ENCODE data around the gene EBF3.

Gene EBF3

GRCh38 chr10:129958629-129959543, 5.2 kb downstream of the EBF3 start:
- no peak for DNase-seq

- peak; percentile 45 for DNase-seq
Measured at GRCh38 chr10:129958148-129958628, 5.9 kb downstream of the EBF3 start.

DNA sequence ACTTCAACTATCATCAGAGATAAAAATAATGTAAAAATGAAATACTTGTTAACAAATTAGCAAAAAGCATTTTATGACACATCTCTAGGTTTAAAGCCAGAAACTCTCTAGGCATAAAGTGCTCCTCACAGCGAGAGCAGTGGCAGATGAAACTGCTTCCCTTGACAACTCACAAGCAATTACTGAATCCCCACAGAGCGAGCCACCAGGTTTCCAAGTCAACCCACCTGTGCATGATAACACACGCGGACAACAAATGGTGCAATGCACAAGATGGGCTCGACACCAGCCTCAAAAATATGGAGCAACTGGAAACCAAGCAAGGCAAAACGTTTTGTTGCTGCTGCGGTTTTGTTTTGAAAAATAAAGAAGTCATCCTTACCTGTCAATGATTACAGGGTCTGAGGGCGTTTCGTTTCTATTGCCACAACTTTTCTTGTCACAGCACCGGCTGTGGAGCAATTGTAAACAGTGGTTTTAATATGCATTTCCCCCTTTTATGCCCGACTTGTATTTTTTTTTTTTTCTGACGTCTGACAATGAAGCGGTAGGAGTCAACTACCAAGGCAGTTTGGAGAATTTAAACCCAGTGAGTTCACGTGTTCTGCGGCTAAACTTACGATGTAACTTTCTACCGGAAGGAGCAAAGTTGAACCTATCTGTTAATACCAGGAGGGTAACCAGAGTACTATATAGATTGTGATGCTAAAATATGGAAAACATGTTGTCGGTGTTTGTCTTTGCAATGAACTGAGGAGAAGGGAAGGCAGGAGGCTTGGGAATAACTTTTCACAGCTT, 7.0 kb downstream of the EBF3 start:
- DNase-seq, result no peak

- no peak for DNase-seq
Measured at GRCh38 chr10:129956286-129956670, 7.8 kb downstream of the EBF3 start.

DNA sequence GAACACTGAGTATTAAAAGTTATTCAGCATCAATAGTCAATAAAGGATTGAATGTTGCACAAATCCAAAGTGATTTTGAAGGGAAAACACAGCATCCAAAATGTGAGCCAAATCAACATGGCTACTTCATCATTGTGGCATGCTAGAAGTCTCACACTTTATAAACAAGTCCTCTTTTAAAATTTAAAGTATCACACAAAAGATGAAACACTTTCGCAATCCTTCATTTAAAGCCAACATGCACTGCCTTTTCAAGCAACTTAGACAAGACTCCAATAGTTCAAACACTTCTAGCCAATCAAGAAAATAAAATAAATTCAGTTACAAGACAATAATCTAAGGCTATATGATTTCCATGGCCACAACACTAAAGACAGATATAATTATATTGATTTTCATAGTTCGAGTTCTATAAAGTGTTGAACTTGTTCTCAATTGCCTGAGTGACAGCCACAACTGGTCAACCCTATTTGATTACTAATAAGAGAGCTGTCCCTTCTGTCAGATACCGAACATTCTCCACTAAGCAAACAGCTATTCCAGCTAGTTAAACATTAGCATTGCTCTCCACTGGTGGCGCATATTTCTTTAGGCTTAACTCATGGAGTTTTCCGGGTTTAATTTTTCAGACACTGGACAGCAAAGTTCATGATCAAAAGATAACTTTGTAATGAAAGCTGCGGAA, 8.3 kb downstream of the EBF3 start:
- no peak for DNase-seq

DNA sequence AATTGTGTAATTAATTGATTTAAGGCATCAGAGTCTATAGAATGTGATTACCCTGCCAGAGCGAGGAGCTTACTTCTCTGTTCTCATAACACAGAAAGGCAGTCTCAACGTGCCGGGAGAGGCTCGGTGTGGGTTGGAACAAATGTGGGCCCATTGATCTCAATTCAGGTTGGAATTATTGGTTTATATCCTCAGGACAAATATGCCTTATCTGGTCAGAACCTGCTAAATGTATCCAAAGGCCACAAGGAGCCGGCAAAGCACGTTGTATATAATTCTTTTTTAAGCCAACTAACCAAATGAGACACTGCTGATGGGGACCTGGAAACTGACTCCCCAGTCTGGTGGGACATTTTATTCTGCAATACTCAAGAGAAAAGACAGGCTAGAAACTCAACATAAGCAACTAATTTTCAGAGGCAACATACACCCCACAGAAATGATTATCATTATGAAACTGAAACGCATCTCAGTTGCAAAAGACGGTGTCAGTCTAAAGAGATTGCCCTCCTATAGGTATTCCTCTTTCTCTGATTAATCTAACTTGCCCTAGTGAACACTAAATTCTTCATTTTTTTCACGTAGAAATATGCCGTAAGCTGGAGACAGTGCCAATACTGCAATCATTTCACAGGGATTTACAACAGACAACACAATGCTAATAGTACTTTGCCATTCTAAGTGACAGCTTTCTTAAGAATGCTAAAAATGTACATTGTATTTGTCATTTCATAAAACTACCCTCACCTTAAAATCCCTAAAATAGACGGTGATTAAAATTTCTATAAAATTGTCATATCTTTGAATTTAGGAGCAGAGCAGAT, 9.4 kb downstream of the EBF3 start:
- no peak for DNase-seq

DNA sequence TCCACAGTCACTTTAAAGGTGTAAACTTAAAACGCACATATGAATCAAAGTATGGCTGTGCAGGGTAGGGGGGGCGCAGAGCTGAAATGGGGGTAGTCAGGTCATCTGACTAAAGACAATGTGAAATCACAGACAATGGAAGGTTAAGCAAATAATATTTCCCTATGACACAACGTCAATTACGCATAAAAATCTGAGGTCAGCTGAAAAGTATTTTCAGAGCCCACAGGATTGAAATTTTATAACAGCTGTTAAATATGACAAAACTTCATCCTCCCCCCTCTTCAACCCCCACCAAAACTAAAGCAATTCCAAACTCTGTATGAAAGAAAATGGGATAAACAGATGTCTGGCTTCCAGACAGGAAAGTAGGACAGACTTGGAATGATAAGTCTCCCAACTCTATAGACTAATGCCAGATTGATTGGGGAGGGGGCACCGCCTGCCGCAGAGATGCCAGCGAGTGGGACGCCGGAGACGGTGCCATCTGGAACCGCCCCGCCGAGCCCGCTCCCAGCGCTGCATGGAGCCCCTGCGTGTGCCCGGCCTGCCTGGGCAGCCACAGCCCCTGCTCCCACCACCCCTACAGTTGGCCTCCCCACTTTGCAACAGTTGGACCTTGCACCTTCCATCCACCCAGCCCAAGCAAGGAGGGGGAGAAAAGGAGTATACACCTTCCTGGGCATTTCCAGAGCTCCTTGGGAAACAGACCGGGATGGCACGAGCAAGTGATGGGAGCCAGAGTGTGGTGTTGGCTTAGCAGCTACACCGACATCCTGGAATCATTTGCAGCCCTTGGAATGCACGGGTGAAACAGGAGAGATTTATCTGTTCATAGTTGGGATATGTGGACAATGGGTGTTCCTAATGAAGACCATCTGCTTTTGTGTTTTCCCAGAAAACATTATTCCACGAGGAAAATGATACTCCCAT, 10.7 kb downstream of the EBF3 start:
- DNase-seq, result no peak

- no peak for DNase-seq
Measured at GRCh38 chr10:129952378-129953118, 11.5 kb downstream of the EBF3 start.

DNA sequence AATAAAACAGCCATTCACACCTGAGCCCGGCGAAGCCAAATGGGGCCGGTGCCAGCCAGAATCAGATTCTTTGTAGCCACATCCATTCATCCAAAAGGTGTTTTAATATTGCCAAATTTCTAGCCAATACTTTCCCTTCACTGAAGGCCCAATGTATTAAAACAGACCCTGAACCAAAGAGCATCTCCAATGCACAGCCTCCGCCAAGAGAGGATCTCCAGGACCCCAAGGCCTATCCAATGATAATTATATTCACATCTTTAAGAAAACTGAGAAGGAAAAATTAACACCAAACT, 12.2 kb downstream of the EBF3 start:
- no peak for DNase-seq

DNA sequence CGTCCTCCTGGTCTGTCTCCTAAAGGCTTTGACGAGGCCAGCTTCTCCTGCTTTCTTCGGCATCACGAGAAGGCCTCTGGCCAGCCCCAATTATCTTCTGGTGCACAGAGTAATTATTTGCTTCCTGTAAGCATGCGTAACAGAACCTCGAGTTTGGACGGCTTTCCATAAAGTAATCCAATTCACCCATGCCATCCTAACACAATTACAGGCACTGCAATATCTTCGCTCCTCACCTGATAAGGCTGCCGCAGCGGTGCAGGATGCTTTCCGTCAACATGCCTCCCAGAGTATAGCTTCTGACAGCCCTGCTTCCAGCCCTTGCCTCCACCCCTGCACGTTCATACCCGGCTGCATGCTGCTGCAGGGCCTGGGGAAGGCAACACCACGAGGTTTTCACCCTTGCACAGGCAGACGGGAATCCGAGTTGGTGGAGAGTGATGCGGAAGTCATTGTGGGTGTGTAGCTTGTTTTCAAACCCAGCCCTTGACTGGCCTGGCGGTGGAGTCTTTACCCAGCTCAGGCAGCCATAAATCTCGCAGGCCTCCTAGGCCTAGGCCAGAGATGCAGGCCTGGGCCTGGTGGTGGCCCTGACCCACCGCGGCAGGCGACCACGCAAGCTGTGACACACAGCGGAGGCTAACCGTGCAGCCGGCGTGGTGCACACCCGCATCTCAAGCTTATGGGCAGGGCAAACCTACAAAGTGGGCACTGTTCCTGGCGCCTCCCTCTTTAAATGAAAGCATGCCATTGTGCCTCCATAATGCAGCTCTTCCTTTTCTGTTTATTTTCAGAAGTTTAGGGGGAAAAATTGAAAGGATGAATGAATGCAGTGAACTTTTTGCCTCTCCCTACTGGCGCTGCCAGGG, 12.7 kb downstream of the EBF3 start:
- no peak for DNase-seq

GRCh38 chr10:129950676-129951075, 13.4 kb downstream of the EBF3 start:
- no peak for DNase-seq

DNA sequence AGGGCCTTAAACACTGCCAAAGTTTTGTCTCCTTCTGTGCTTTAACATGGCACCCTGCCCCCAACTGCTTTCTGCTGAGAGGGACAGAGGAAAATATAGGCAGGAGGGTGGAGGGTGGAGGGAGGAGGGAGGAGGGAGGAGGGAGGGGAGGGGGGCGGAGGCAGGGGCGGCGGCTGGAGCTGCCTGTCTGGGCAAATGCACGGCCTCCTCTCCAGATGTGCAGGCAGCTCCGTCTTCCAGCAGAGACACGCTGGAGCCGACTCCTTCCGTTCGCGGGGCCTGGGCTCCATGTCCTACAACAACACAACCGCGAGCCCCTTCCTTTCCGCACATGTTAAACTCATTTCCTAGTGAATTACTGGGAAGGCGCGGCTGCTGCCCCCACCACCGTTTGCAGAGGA, 14.2 kb downstream of the EBF3 start:
- peak; percentile 43 for DNase-seq

GRCh38 chr10:129949411-129949810, 14.7 kb downstream of the EBF3 start:
- DNase-seq, result no peak

- no peak for DNase-seq
Measured at GRCh38 chr10:129946859-129947258, 17.2 kb downstream of the EBF3 start.

DNA sequence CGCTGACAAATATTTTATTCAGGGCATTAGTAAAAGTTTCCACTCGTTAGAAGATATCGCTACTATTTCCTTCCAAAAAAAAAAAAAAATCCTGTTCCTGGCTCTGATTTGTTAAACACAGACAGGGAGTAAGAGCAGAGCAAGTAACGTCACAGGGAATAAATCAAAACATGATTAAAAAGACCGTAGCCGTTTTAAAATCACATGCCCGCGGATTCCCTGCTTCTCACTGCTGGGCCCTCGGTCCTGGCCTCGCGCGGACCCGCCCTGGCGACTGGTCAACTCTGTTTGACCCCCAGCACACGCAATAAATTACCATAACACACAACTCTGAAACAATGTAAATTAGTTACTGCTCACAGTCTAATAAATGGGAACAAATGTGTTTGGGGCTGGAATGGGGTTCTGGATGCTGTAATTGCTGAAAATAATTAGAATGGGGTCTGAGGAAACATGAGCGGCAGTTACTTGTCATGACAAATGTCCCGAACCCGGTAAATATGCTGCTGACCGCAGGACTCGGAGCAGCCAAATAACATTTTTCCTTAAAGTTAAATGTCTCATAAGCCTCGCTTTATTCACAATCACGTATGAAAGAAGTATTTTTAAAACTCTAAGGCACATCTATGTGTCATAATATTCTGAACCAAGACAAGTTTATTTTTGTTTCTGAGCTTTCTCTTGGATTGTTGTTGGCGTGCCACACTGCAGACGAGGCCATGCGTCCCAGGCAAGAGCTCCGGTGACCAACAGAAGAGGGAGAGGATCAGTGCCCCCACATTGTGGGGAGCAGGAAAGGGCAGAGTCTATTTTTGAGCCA, 17.9 kb downstream of the EBF3 start:
- DNase-seq, result no peak

GRCh38 chr10:129945526-129945925, 18.5 kb downstream of the EBF3 start:
- no peak for DNase-seq

- no peak for DNase-seq
Measured at GRCh38 chr10:129945064-129945463, 19.0 kb downstream of the EBF3 start.

DNA sequence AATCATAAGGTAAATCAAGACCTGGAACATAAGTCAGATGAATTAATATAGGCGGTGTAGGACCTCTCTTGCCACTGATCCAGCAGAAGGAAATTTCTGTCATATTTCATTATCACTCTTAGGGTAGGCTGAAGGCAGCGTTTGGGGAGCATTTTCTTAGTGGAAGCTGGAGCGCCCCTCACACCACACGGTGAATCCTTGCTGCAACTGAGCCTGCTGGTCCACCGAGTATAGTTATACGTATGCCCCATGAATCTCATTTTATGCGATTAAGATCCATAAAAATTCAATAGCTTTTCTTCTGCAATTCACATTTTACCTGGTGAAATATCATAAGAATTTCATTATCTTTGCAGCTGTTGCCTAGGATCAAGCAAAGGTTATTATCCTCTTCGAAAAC, 19.6 kb downstream of the EBF3 start:
- DNase-seq, result no peak
